Ovary (tissue), 3 donors: Measurements from ENCODE around the gene TNS3.

Source experiments
- CTCF ChIP-seq, 3 donors: fragments of 450-650 bp in 2 of 3; fragments of 200-600 bp in 1 of 3; IDR thresholded peaks; one replicate each; pipeline versions ENCODE4 v1.5.1 to v1.8.0; 2016 to 2022; ENCODE audit warnings: antibody characterized with exemption in 3 of 3, mild to moderate bottlenecking in 1 of 3
- EP300 ChIP-seq: sonication (generic); formaldehyde crosslinking; IDR thresholded peaks from one replicate; pipeline ENCODE4 v1.6.1; 2017; ENCODE audit warnings: antibody characterized with exemption
- POLR2A ChIP-seq: fragments of 450-650 bp; IDR thresholded peaks from one replicate; pipeline ENCODE4 v1.6.1; 2017; ENCODE audit warnings: antibody characterized with exemption, mild to moderate bottlenecking, moderate library complexity
- donor health status: DM: no; HTN: no; CAD: no.

- TF ChIP-seq CTCF (IDR thresholded peaks at IDR 0.05) = no peak
- no peak for TF ChIP-seq EP300
- no peak for TF ChIP-seq POLR2A
Observed at GRCh38 chr7:47525066-47525623, 56.8 kb downstream of the TNS3 start.
